ENCODE measurements around the gene COQ8B. TPM values are rescaled to one million over a fixed set of nuclear protein-coding genes. Genes with fewer than 3 reads are reported as not detected.

The COQ8B gene
- polyA plus RNA-seq, 1 donor (not counting 4 experiments of a cell fraction or from before 2014, with no cell fraction given) = 11.0 TPM

DNA sequence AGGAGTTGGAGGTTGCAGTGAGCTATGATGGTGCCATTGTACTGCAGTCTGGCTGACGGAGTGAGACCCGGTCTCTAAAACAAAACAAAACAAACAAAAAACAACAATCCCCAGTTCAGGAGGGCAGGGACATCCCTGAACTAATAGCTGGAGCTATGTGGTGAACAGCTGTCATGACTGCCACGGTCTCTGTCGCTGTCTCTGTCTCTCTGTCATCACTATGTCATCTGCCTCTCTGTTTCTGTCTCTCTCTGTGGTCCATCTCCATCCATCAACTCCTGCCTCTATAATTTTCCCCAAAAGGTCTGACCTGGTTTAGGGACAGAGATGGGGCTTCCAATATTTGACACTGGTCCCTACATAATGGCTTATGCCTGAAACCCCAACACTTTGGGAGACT, 7.6 kb upstream of the COQ8B start:
- TF ChIP-seq, protein P1, sequence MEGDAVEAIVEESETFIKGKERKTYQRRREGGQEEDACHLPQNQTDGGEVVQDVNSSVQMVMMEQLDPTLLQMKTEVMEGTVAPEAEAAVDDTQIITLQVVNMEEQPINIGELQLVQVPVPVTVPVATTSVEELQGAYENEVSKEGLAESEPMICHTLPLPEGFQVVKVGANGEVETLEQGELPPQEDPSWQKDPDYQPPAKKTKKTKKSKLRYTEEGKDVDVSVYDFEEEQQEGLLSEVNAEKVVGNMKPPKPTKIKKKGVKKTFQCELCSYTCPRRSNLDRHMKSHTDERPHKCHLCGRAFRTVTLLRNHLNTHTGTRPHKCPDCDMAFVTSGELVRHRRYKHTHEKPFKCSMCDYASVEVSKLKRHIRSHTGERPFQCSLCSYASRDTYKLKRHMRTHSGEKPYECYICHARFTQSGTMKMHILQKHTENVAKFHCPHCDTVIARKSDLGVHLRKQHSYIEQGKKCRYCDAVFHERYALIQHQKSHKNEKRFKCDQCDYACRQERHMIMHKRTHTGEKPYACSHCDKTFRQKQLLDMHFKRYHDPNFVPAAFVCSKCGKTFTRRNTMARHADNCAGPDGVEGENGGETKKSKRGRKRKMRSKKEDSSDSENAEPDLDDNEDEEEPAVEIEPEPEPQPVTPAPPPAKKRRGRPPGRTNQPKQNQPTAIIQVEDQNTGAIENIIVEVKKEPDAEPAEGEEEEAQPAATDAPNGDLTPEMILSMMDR (optimal IDR thresholded peaks at IDR 0.05 in 1 of 3, IDR thresholded peaks at IDR 0.05 in 1 of 3, conservative IDR thresholded peaks at IDR 0.05 in 1 of 3; ENCODE audit: extremely low read depth in 1 of 3, insufficient read depth in 2 of 3, low read length in 3 of 3) = no peak
- no peak for TF ChIP-seq EZH2 (IDR thresholded peaks at IDR 0.05; ENCODE audit: low read length)
- Histone ChIP-seq H3K4me2 (ENCODE audit: control insufficient read depth, extremely low read depth, insufficient read depth, low read depth, low read length) (no peak overlapping the region), H3K9me3 (ENCODE audit: control insufficient read depth, low read depth, low read length) (no peaks in the 10 kb centered on the region), H3K4me1 (ENCODE audit: control insufficient read depth, extremely low read depth, insufficient read depth, low read length) (peaks cover 31% of the 10 kb centered on the region), H3K27ac (ENCODE audit: control insufficient read depth, insufficient read depth, low read length) (no peak overlapping the region), H3K9me1 (ENCODE audit: control insufficient read depth, extremely low read depth, insufficient read depth, low read length) (peaks cover 2% of the 10 kb centered on the region), H2AFZ (ENCODE audit: control insufficient read depth, low read length) (no peak overlapping the region), H3K4me3 (ENCODE audit: control insufficient read depth in 2 of 3, extremely low read depth in 1 of 3, insufficient read depth in 2 of 3, low read depth in 1 of 3, low read length in 3 of 3) (no peak overlapping the region), H4K20me1 (ENCODE audit: control insufficient read depth, extremely low read depth, insufficient read depth, low read length) (peaks cover 3% of the 10 kb centered on the region), H3K9ac (ENCODE audit: control insufficient read depth, extremely low read depth, insufficient read depth, low read length) (no peak overlapping the region), H3K79me2 (ENCODE audit: control insufficient read depth, insufficient read depth, low read length) (peaks cover 70% of the 10 kb centered on the region), H3K36me3 (ENCODE audit: control insufficient read depth in 2 of 2, extremely low read depth in 1 of 2, insufficient read depth in 2 of 2, low read length in 2 of 2) (peaks cover 30 to 38% of the 10 kb centered on the region in 2 experiments), H3K27me3 (ENCODE audit: control insufficient read depth, extremely low read depth, insufficient read depth, low read length) (no peaks in the 10 kb centered on the region)
- FAIRE-seq (no peak), DNase-seq (ENCODE audit: low read depth, low spot score) (no peak)
- dilution Hi-C loops (cut with MboI; ENCODE audit: extremely low pct_ligation_motif_present, low sequenced_read_pairs) = no loop called here

DNA sequence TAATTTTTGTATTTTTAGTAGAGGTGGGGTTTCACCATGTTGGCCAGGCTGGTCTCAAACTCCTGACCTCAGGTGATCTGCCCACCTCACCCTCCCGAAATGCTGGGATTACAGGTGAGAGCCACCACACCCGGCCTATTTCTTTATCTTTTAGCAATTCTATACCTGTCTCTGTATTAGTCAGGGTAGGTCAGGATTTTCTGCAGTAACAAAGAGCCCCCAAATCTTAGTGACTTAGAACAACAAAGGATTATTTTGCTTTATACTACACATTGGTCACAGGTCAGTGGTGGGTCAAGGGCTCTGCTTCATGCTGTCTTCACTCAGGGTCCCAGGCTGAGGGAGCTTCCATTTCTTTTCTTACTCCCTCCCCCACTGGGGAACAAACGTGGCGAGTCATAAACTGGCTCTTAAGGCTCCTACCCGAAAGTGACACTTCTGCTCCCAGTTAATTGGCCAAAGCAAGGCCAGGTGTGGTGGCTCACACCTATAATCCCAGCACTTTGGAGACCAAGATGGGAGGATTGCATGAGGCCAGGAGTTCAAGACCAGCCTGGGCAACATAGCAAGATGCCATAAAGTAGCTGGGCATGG, 7.1 kb upstream of the COQ8B start:
- no peak overlapping the region for H3K4me2 ChIP-seq (ENCODE audit: control insufficient read depth, extremely low read depth, insufficient read depth, low read depth, low read length)
- peaks cover 30 to 35% of the 10 kb centered on the region in 2 experiments for H3K36me3 ChIP-seq (ENCODE audit: control insufficient read depth in 2 of 2, extremely low read depth in 1 of 2, insufficient read depth in 2 of 2, low read length in 2 of 2)
- no peak overlapping the region for H3K4me3 ChIP-seq (ENCODE audit: control insufficient read depth in 2 of 3, extremely low read depth in 1 of 3, insufficient read depth in 2 of 3, low read depth in 1 of 3, low read length in 3 of 3)
- H3K4me1 ChIP-seq (ENCODE audit: control insufficient read depth, extremely low read depth, insufficient read depth, low read length) = peaks cover 31% of the 10 kb centered on the region
- dilution Hi-C loops (cut with MboI; ENCODE audit: extremely low pct_ligation_motif_present, low sequenced_read_pairs) = no loop called here
- FAIRE-seq (no peak), DNase-seq (ENCODE audit: low read depth, low spot score) (no peak)
- no peak overlapping the region for H2AFZ ChIP-seq (ENCODE audit: control insufficient read depth, low read length)
- H3K9me3 ChIP-seq (ENCODE audit: control insufficient read depth, low read depth, low read length) = no peaks in the 10 kb centered on the region
- TF ChIP-seq EZH2 (IDR thresholded peaks at IDR 0.05; ENCODE audit: low read length) = no peak
- TF ChIP-seq, protein P1 (optimal IDR thresholded peaks at IDR 0.05 in 1 of 3, IDR thresholded peaks at IDR 0.05 in 1 of 3, conservative IDR thresholded peaks at IDR 0.05 in 1 of 3; ENCODE audit: extremely low read depth in 1 of 3, insufficient read depth in 2 of 3, low read length in 3 of 3) = no peak
- peaks cover 2% of the 10 kb centered on the region for H3K9me1 ChIP-seq (ENCODE audit: control insufficient read depth, extremely low read depth, insufficient read depth, low read length)
- no peak overlapping the region for H3K27ac ChIP-seq (ENCODE audit: control insufficient read depth, insufficient read depth, low read length)
- peaks cover 3% of the 10 kb centered on the region for H4K20me1 ChIP-seq (ENCODE audit: control insufficient read depth, extremely low read depth, insufficient read depth, low read length)
- H3K79me2 ChIP-seq (ENCODE audit: control insufficient read depth, insufficient read depth, low read length) = peaks cover 72% of the 10 kb centered on the region
- no peaks in the 10 kb centered on the region for H3K27me3 ChIP-seq (ENCODE audit: control insufficient read depth, extremely low read depth, insufficient read depth, low read length)
- no peak overlapping the region for H3K9ac ChIP-seq (ENCODE audit: control insufficient read depth, extremely low read depth, insufficient read depth, low read length)

All from keratinocyte (primary cell).